Kidney (tissue), 14 donors: ENCODE results near the gene ITM2C. TPM values are rescaled to one million over a fixed set of nuclear protein-coding genes. Genes with fewer than 3 reads are reported as not detected.

Source experiments
- DNase-seq, 5 donors: peaks; one replicate each; pipeline ENCODE4 v3.0.0-alpha.2; 2013 to 2020
- FAIRE-seq: peaks from 2 replicates; lab custom pipeline; 2012; peaks lifted over from hg19 to GRCh38; lab: Jason Lieb, UNC
- H3K27ac ChIP-seq, 2 donors: one replicate each; pipeline ENCODE4 v1.7.0; 2013; ENCODE audit warnings: low read depth in 2 of 2, low read length in 2 of 2, inconsistent platforms in 1 of 2
- H3K27me3 ChIP-seq: one replicate; pipeline ENCODE4 v1.7.1; 2013; ENCODE audit warnings: low read length, inconsistent platforms; ENCODE audit not compliant: control insufficient read depth, insufficient read depth
- H3K36me3 ChIP-seq, 3 donors: one replicate each; pipeline versions ENCODE4 v1.7.0 to v1.7.1; 2013; ENCODE audit warnings: low read length in 3 of 3, control low read depth in 1 of 3, inconsistent platforms in 1 of 3; ENCODE audit not compliant: insufficient read depth in 3 of 3, control insufficient read depth in 2 of 3
- H3K4me1 ChIP-seq, 3 donors: one replicate each; pipeline versions ENCODE4 v1.7.0 to v1.7.1; 2013; ENCODE audit warnings: low read length in 3 of 3, inconsistent platforms in 1 of 3, low read depth in 1 of 3; ENCODE audit not compliant: control insufficient read depth in 2 of 3, insufficient read depth in 2 of 3
- H3K4me3 ChIP-seq, 3 donors: one replicate each; pipeline versions ENCODE4 v1.7.0 to v1.8.1; 2013; ENCODE audit warnings: low read length in 3 of 3, control low read depth in 1 of 3, inconsistent platforms in 1 of 3
- H3K9ac ChIP-seq, 3 donors: one replicate each; pipeline versions ENCODE4 v1.7.0 to v1.7.1; 2013; ENCODE audit warnings: low read length in 3 of 3, control low read depth in 1 of 3, inconsistent platforms in 1 of 3
- H3K9me3 ChIP-seq, 3 donors: one replicate each; pipeline versions ENCODE4 v1.7.0 to v1.7.1; 2013; ENCODE audit warnings: low read length in 3 of 3, control low read depth in 1 of 3, inconsistent platforms in 1 of 3; ENCODE audit not compliant: control insufficient read depth in 2 of 3, insufficient read depth in 1 of 3
- CTCF ChIP-seq: IDR thresholded peaks from 3 replicates; pipeline ENCODE4 v1.5.1; 2012; ENCODE audit warnings: mild to moderate bottlenecking, moderate library complexity, borderline replicate concordance; ENCODE audit not compliant: insufficient read depth; ENCODE audit errors: extremely low read depth
- intact Hi-C: fragments of 100-400 bp; cut with DNase I; formaldehyde crosslinking; loops from one replicate; pipeline ENCODE4 v1.11.1; 2022
- polyA plus RNA-seq: library from polyadenylated mRNA; stranded (reverse); fragments of 350-450 nt; fragmentation: Illumina TruSeq; extraction: RNeasy Lipid Tissue Mini Kit (QIAGEN cat#74804); gene quantifications from one replicate; pipeline ENCODE4 v1.2.3, GENCODE V29; 2014; ENCODE audit warnings: low read depth, low replicate concordance; ENCODE audit not compliant: insufficient read depth
- total RNA-seq: library from RNA; stranded (reverse); fragmentation: NEBNext Ultra II Directional; extraction: Animal tissue kit (Norgen Biotek cat#: 25700); gene quantifications from one replicate; pipeline ENCODE4 v1.2.1, GENCODE V29; 2021
- donor health status: control.
- donor health status: control.
- donor health status: control.
- donor health status: control.
- donor health status: control.
- donor health status: DM: yes; HTN: yes; CAD: no.
- donor health status: Normal renal cell carcinoma (clear cell type).

Gene ITM2C
- total and polyA plus RNA-seq, 2 donors from 2014 or later: 308 to 1,131 TPM

- Histone ChIP-seq H3K27ac (no peak overlapping the region), H3K9me3 (no peaks in the 10 kb centered on the region), H3K27me3 (no peaks in the 10 kb centered on the region), H3K4me3 (no peak overlapping the region), H3K36me3 (peaks cover 0 to 10% (median 9%) of the 10 kb centered on the region in 3 donors), H3K4me1 (peaks cover 2 to 22% (median 9%) of the 10 kb centered on the region in 3 donors), H3K9ac (no peak overlapping the region)
- DNase-seq (peak in 1 of 5 donors; percentile 35), FAIRE-seq (no peak)
- no peak for TF ChIP-seq CTCF
- intact Hi-C loops: no loop called here
Measured at GRCh38 chr2:230875347-230876315, 10.9 kb downstream of the ITM2C start.

- peaks cover 0 to 10% (median 9%) of the 10 kb centered on the region in 3 donors for H3K36me3 ChIP-seq
- no peaks in the 10 kb centered on the region for H3K27me3 ChIP-seq
- FAIRE-seq (no peak), DNase-seq (peak in 3 of 5 donors; percentile 8 to 70 (median 48))
- no peak overlapping the region for H3K27ac ChIP-seq
- no peak overlapping the region for H3K9ac ChIP-seq
- H3K4me1 ChIP-seq: peaks cover 0 to 14% (median 0%) of the 10 kb centered on the region in 3 donors
- H3K9me3 ChIP-seq: no peaks in the 10 kb centered on the region
- intact Hi-C loops: no loop called here
- no peak for TF ChIP-seq CTCF
- no peak overlapping the region for H3K4me3 ChIP-seq
Measured at GRCh38 chr2:230877116-230877758, 12.5 kb downstream of the ITM2C start.

GRCh38 chr2:230877759-230878598, 13.2 kb downstream of the ITM2C start:
- DNase-seq: peak in 3 of 5 donors; percentile 15 to 61 (median 59)

More at GRCh38 chr2:230877759-230878598, 13.2 kb downstream of the ITM2C start:
- Histone ChIP-seq H3K4me3 (no peak overlapping the region), H3K9me3 (no peaks in the 10 kb centered on the region), H3K27me3 (no peaks in the 10 kb centered on the region), H3K9ac (no peak overlapping the region), H3K36me3 (peaks cover 0 to 10% (median 9%) of the 10 kb centered on the region in 3 donors), H3K4me1 (peaks cover 0 to 12% (median 0%) of the 10 kb centered on the region in 3 donors), H3K27ac (no peak overlapping the region)
- intact Hi-C loops: no loop called here
- no peak for TF ChIP-seq CTCF
- no peak for FAIRE-seq
